Endothelial cell of umbilical vein (primary cell): ENCODE data around the gene TUSC2. TPM values are rescaled to one million over a fixed set of nuclear protein-coding genes. Genes with fewer than 3 reads are reported as not detected.
A peak's percentile ranks its signal among the peaks of the same experiment; 100 is the strongest.

Experiments
- BruUV-seq: library from RNA; stranded (reverse); fragments of 400-500 nt; replicated peaks from 2 replicates; lab custom pipeline; 2021; lab: Mats Ljungman, UMichigan
- CTCF ChIA-PET: fragments of 300-600, 350-600 bp; sonication (Branson Sonifier 250); formaldehyde crosslinking; loops from one replicate; lab custom pipeline; 2021; ENCODE audit warnings: antibody characterized with exemption, inconsistent platforms; lab: Charles Lee
- POLR2A ChIA-PET: fragments of 300-600, 350-600 bp; sonication (Branson Sonifier 250); formaldehyde crosslinking; loops from one replicate; lab custom pipeline; 2021; ENCODE audit warnings: antibody characterized with exemption, inconsistent platforms; lab: Charles Lee
- DNase-seq: peaks from one replicate; pipeline ENCODE4 v3.0.0-alpha.2; 2011; ENCODE audit warnings: low read depth, low spot score
- FAIRE-seq: peaks from 2 replicates; lab custom pipeline; 2011; peaks lifted over from hg19 to GRCh38; lab: Jason Lieb, UNC
- H2AFZ ChIP-seq: 2 replicates; pipeline ENCODE4 v1.6.0; 2012; ENCODE audit warnings: low read depth, low read length, control low read depth, inconsistent platforms
- H3K27ac ChIP-seq: 2 replicates; pipeline ENCODE4 v1.5.1; 2011; ENCODE audit warnings: low read depth, mild to moderate bottlenecking, control low read depth, low read length, moderate library complexity; ENCODE audit not compliant: insufficient read depth
- H3K27me3 ChIP-seq, 2 experiments: 2 replicates each; pipeline versions ENCODE4 v1.6.0 to v1.6.1; 2011; ENCODE audit warnings: low read length in 2 of 2, mixed read lengths in 1 of 2; ENCODE audit not compliant: control insufficient read depth in 2 of 2, insufficient read depth in 2 of 2
- H3K36me3 ChIP-seq, 2 experiments: 2 replicates in 1 of 2; 3 replicates in 1 of 2; pipeline ENCODE4 v1.5.1; 2011; ENCODE audit warnings: low read length in 2 of 2, mild to moderate bottlenecking in 1 of 2, moderate library complexity in 1 of 2; ENCODE audit not compliant: control insufficient read depth in 2 of 2, insufficient read depth in 2 of 2; ENCODE audit errors: extremely low read depth in 1 of 2
- H3K4me1 ChIP-seq: 3 replicates; pipeline ENCODE4 v1.5.1; 2011; ENCODE audit warnings: mild to moderate bottlenecking, low read length; ENCODE audit not compliant: control insufficient read depth, insufficient read depth; ENCODE audit errors: extremely low read depth
- H3K4me2 ChIP-seq: 2 replicates; pipeline ENCODE4 v1.6.1; 2011; ENCODE audit warnings: low read length, control low read depth, mixed read lengths; ENCODE audit not compliant: insufficient read depth
- H3K4me3 ChIP-seq, 3 experiments: fragments of 200-600 bp in 1 of 3; sonication (generic), shearing (Covaris generic) in 1 of 3; replicated peaks in 1 of 3; 2 replicates each; pipeline ENCODE4 v1.5.1; 2011 to 2016; ENCODE audit warnings: control low read depth in 3 of 3, low read length in 3 of 3, mild to moderate bottlenecking in 2 of 3, inconsistent platforms in 1 of 3, low read depth in 1 of 3, moderate library complexity in 1 of 3; ENCODE audit not compliant: insufficient read depth in 1 of 3
- H3K79me2 ChIP-seq: 2 replicates; pipeline ENCODE4 v1.6.0; 2012; ENCODE audit warnings: low read length, inconsistent platforms; ENCODE audit not compliant: control insufficient read depth, insufficient read depth
- H3K9ac ChIP-seq: replicated peaks from 2 replicates; pipeline ENCODE3; 2011; ENCODE audit warnings: low read length, control low read depth; ENCODE audit not compliant: insufficient read depth; ENCODE audit errors: extremely low read depth
- H3K9me1 ChIP-seq: replicated peaks from 3 replicates; pipeline ENCODE4 v1.6.0; 2011; ENCODE audit warnings: mild to moderate bottlenecking, low read length; ENCODE audit not compliant: control insufficient read depth, insufficient read depth; ENCODE audit errors: extremely low read depth
- H3K9me3 ChIP-seq: replicated peaks from 2 replicates; pipeline ENCODE4 v1.5.1; 2012; ENCODE audit warnings: low read length, inconsistent platforms; ENCODE audit not compliant: control insufficient read depth, insufficient read depth
- H4K20me1 ChIP-seq: replicated peaks from 2 replicates; pipeline ENCODE3; 2011; ENCODE audit warnings: mild to moderate bottlenecking, low read length; ENCODE audit not compliant: control insufficient read depth, insufficient read depth; ENCODE audit errors: extremely low read depth
- EZH2 ChIP-seq: IDR thresholded peaks from 2 replicates; pipeline ENCODE4 v1.6.1; 2012; ENCODE audit warnings: borderline replicate concordance, low read depth, mild to moderate bottlenecking, moderate library complexity, low read length, inconsistent platforms; ENCODE audit not compliant: severe bottlenecking
- FOS ChIP-seq: IDR thresholded peaks from 2 replicates; pipeline ENCODE4 v1.6.1; 2011; ENCODE audit warnings: mild to moderate bottlenecking, low read length, moderate library complexity, borderline replicate concordance; ENCODE audit not compliant: insufficient read depth
- GATA2 ChIP-seq: IDR thresholded peaks from 2 replicates; pipeline ENCODE4 v1.7.0; 2011; ENCODE audit warnings: low read depth, mild to moderate bottlenecking, moderate library complexity, mixed read lengths, low read length; ENCODE audit not compliant: insufficient read length, insufficient read depth
- JUN ChIP-seq: IDR thresholded peaks from 2 replicates; pipeline ENCODE4 v1.6.1; 2011; ENCODE audit warnings: borderline replicate concordance, low read depth; ENCODE audit not compliant: insufficient read length, insufficient read depth
- MYC ChIP-seq: IDR thresholded peaks from one replicate; pipeline ENCODE4 v1.6.1; 2011; ENCODE audit warnings: mild to moderate bottlenecking, low read depth, low read length
- POLR2A ChIP-seq: IDR thresholded peaks from 2 replicates; pipeline ENCODE4 v1.6.1; 2012; ENCODE audit warnings: low read depth, mild to moderate bottlenecking, control low read depth, low read length
- POLR2AphosphoS5 ChIP-seq: IDR thresholded peaks from 2 replicates; pipeline ENCODE4 v1.6.1; 2012; ENCODE audit warnings: low read depth, mild to moderate bottlenecking, control low read depth, low read length, moderate library complexity; ENCODE audit not compliant: insufficient read depth
- dilution Hi-C: fragments of 300-500 bp; cut with MboI; formaldehyde crosslinking; loops from one replicate; pipeline ENCODE4 v1.15.0; 2019; ENCODE audit warnings: low sequenced_read_pairs; ENCODE audit not compliant: extremely low pct_ligation_motif_present
- intact Hi-C: fragments of 100-400 bp; cut with micrococcal nuclease; formaldehyde crosslinking; loops from one replicate; pipeline ENCODE4 v1.10.0; 2022
- polyA plus RNA-seq, 4 experiments: library from polyadenylated mRNA; depleted of rRNA in 3 of 4; stranded (reverse) in 3 of 4; unstranded in 1 of 4; fragments of >200 nt; gene quantifications; 2 replicates each; pipeline versions ENCODE4 v1.2.1 to v1.2.3, GENCODE V29; 2011 to 2012; ENCODE audit warnings: missing spikeins in 1 of 4
- total RNA-seq: library from RNA; stranded (reverse); gene quantifications from 2 replicates; pipeline ENCODE4 v1.2.3, GENCODE V29; 2021
- TF ChIP-seq, protein P1 (sequence below): IDR thresholded peaks from 2 replicates; pipeline ENCODE4 v1.6.1; 2011; ENCODE audit not compliant: insufficient read depth, insufficient read length
- TF ChIP-seq, protein P2 (sequence below), 2 donors: IDR thresholded peaks; 1 replicate in 1 of 2; 2 replicates in 1 of 2; pipeline ENCODE4 v1.5.1; 2011; ENCODE audit warnings: low read length in 2 of 2, mild to moderate bottlenecking in 2 of 2, moderate library complexity in 2 of 2, control low read depth in 1 of 2, inconsistent platforms in 1 of 2, low read depth in 1 of 2; ENCODE audit not compliant: insufficient read depth in 1 of 2; ENCODE audit errors: extremely low read depth in 1 of 2

Gene TUSC2
- total and polyA plus RNA-seq, 2 donors (not counting 3 experiments of a cell fraction or from before 2014, with no cell fraction given), result 30.0 to 89.0 TPM

DNA sequence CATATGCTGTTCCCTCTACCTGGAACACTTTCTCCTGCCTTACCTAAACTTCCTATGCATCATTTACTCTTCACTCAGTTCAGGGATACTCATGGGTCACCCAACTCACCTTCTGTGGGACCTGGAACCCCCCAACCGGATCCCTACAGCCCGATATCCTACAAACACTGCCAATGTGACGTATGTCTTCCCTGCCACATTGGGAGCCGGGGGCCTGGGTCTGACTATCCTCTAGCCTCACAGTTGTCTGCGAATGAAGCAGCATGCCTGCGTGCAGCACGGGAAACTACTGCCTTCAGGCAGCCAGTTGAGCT lies 22.1 kb upstream of the TUSC2 start:
- TF ChIP-seq FOS, result no peak
- TF ChIP-seq MYC, result no peak
- no peak for TF ChIP-seq JUN
- TF ChIP-seq, protein P1, sequence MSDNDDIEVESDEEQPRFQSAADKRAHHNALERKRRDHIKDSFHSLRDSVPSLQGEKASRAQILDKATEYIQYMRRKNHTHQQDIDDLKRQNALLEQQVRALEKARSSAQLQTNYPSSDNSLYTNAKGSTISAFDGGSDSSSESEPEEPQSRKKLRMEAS, result no peak
- no peak for TF ChIP-seq POLR2A
- TF ChIP-seq, protein P2, sequence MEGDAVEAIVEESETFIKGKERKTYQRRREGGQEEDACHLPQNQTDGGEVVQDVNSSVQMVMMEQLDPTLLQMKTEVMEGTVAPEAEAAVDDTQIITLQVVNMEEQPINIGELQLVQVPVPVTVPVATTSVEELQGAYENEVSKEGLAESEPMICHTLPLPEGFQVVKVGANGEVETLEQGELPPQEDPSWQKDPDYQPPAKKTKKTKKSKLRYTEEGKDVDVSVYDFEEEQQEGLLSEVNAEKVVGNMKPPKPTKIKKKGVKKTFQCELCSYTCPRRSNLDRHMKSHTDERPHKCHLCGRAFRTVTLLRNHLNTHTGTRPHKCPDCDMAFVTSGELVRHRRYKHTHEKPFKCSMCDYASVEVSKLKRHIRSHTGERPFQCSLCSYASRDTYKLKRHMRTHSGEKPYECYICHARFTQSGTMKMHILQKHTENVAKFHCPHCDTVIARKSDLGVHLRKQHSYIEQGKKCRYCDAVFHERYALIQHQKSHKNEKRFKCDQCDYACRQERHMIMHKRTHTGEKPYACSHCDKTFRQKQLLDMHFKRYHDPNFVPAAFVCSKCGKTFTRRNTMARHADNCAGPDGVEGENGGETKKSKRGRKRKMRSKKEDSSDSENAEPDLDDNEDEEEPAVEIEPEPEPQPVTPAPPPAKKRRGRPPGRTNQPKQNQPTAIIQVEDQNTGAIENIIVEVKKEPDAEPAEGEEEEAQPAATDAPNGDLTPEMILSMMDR (IDR thresholded peaks at IDR 0.05; ENCODE audit: extremely low read depth in 1 of 2, insufficient read depth in 1 of 2, low read depth in 1 of 2, low read length in 2 of 2), result no peak
- TF ChIP-seq GATA2, result no peak
- no peak for TF ChIP-seq POLR2AphosphoS5
- no peak for TF ChIP-seq EZH2
- intact Hi-C loops, result no loop called here

More for the DNA sequence above, 22.1 kb upstream of the TUSC2 start:
- Histone ChIP-seq H3K9me1 (no peaks in the 10 kb centered on the region), H3K4me3 (peak overlapping the region; percentile 19 to 77 (median 40)), H3K4me2 (peak overlapping the region; percentile 67), H3K27me3 (no peaks in the 10 kb centered on the region), H3K79me2 (peaks cover 3% of the 10 kb centered on the region), H2AFZ (peak overlapping the region; percentile 33), H3K27ac (no peak overlapping the region), H3K4me1 (peaks cover 20% of the 10 kb centered on the region), H3K36me3 (peaks cover 8 to 26% of the 10 kb centered on the region in 2 experiments), H4K20me1 (no peaks in the 10 kb centered on the region), H3K9ac (peak overlapping the region; percentile 33), H3K9me3 (no peaks in the 10 kb centered on the region)
- FAIRE-seq (no peak), DNase-seq (no peak)
- POLR2A ChIA-PET, result interaction anchor here (0.9 kb wide), 1 partner anchor 174 kb away, joined by 3 read pairs; no protein-coding TSS in a partner anchor
- CTCF ChIA-PET, result interaction anchor here (1.1 to 7.7 kb wide), 8 partner anchors 10 to 262 kb away, joined by 3 to 165 read pairs (median 5); partner anchors contain the start of gene TMEM115
- dilution Hi-C loops, result no loop called here
- no TSS peak for BruUV-seq
